Measurements from ENCODE around the gene SREBF1.
A peak's percentile ranks its signal among the peaks of the same experiment; 100 is the strongest.

Gene SREBF1

GRCh38 chr17:17780922-17781590 lies 55.7 kb downstream of the SREBF1 start:
- DNase-seq (ENCODE audit: extremely low read depth, low read depth), result peak; percentile 46
- TF ChIP-seq CTCF (IDR thresholded peaks at IDR 0.05; ENCODE audit: low read depth, low read length, missing control alignments), result peak; percentile 57
- peak overlapping the region; percentile 40 for H3K4me3 ChIP-seq (replicated peaks; ENCODE audit: low read depth, low read length)

GRCh38 chr17:17779015-17779611 lies 57.7 kb downstream of the SREBF1 start:
- DNase-seq (ENCODE audit: extremely low read depth, low read depth), result no peak

GRCh38 chr17:17778308-17779014 lies 58.3 kb downstream of the SREBF1 start:
- no peak overlapping the region for H3K4me3 ChIP-seq (replicated peaks; ENCODE audit: low read depth, low read length)
- peak; percentile 67 for DNase-seq (ENCODE audit: extremely low read depth, low read depth)

More at GRCh38 chr17:17779015-17779611, 57.7 kb downstream of the SREBF1 start:
- H3K4me3 ChIP-seq (replicated peaks; ENCODE audit: low read depth, low read length), result no peak overlapping the region
- no peak for TF ChIP-seq CTCF (IDR thresholded peaks at IDR 0.05; ENCODE audit: low read depth, low read length, missing control alignments)

GRCh38 chr17:17776889-17777288 lies 59.9 kb downstream of the SREBF1 start:
- TF ChIP-seq CTCF (IDR thresholded peaks at IDR 0.05; ENCODE audit: low read depth, low read length, missing control alignments), result no peak
- H3K4me3 ChIP-seq (replicated peaks; ENCODE audit: low read depth, low read length), result no peak overlapping the region
- no peak for DNase-seq (ENCODE audit: extremely low read depth, low read depth)

More at GRCh38 chr17:17778308-17779014, 58.3 kb downstream of the SREBF1 start:
- TF ChIP-seq CTCF (IDR thresholded peaks at IDR 0.05; ENCODE audit: low read depth, low read length, missing control alignments), result no peak

- no peak overlapping the region for H3K4me3 ChIP-seq (replicated peaks; ENCODE audit: low read depth, low read length)
- DNase-seq (ENCODE audit: extremely low read depth, low read depth), result no peak
- peak; percentile 21 for TF ChIP-seq CTCF (IDR thresholded peaks at IDR 0.05; ENCODE audit: low read depth, low read length, missing control alignments)
These were observed 62.5 kb downstream of the SREBF1 start for GRCh38 chr17:17774009-17774881.

GRCh38 chr17:17772231-17772630 lies 64.6 kb downstream of the SREBF1 start:
- H3K4me3 ChIP-seq (replicated peaks; ENCODE audit: low read depth, low read length), result no peak overlapping the region
- no peak for TF ChIP-seq CTCF (IDR thresholded peaks at IDR 0.05; ENCODE audit: low read depth, low read length, missing control alignments)
- DNase-seq (ENCODE audit: extremely low read depth, low read depth), result no peak

All from HFF-Myc (cell line).